Sciatic nerve (tissue), 2 donors: ENCODE measurements around the gene ARHGAP8. TPM values are rescaled to one million over a fixed set of nuclear protein-coding genes. Genes with fewer than 3 reads are reported as not detected.
"Not testable (repeated sequence)": the region's sequence is repeated elsewhere in the genome, so short reads cannot be mapped to it uniquely, and the experiment has no call there.

ENCODE experiments used
- ATAC-seq: fragments of 200-7000 bp; cut with Tn5 transposase; one replicate; pipeline ENCODE4 v1.9.1; 2020; ENCODE audit warnings: mild to moderate bottlenecking, moderate library complexity
- DNase-seq: peaks from one replicate; pipeline ENCODE4 v3.0.0-alpha.2; 2020; ENCODE audit warnings: low spot score
- intact Hi-C: fragments of 100-400 bp; cut with DNase I; formaldehyde crosslinking; loops from one replicate; pipeline ENCODE4 v1.14.2; 2022
- total RNA-seq: library from RNA; stranded (reverse); fragmentation: NEBNext Ultra II Directional; extraction: Animal tissue kit (Norgen Biotek cat#: 25700); gene quantifications from one replicate; pipeline ENCODE4 v1.2.1, GENCODE V29; 2021
- donor health status: DM: no; HTN: no; CAD: no.
- donor health status: DM: no; HTN: no; CAD: no.

The ARHGAP8 gene
- total RNA-seq, 1 donor from 2014 or later: 17.3 TPM

GRCh38 chr22:44888491-44889254 is 136.3 kb downstream of the ARHGAP8 start:
- DNase-seq: peak; percentile 42

GRCh38 chr22:44889255-44889878 is 137.0 kb downstream of the ARHGAP8 start:
- ATAC-seq (no peak), DNase-seq (peak; percentile 25)
- intact Hi-C loops: no loop called here

More at GRCh38 chr22:44888491-44889254, 136.3 kb downstream of the ARHGAP8 start:
- intact Hi-C loops: no loop called here
- ATAC-seq: no peak

GRCh38 chr22:44890416-44891292 is 138.3 kb downstream of the ARHGAP8 start:
- DNase-seq (peak; percentile 47), ATAC-seq (no peak)
- intact Hi-C loops: no loop called here

GRCh38 chr22:44891293-44891747 is 138.9 kb downstream of the ARHGAP8 start:
- intact Hi-C loops: no loop called here
- no peak for ATAC-seq
- no peak for DNase-seq

- intact Hi-C loops: no loop called here
- peak; percentile 47 for DNase-seq
These were observed 139.4 kb downstream of the ARHGAP8 start for GRCh38 chr22:44891791-44892190.

GRCh38 chr22:44892243-44892642 is 139.9 kb downstream of the ARHGAP8 start:
- intact Hi-C loops: no loop called here
- ATAC-seq: no peak
- DNase-seq: no peak

More at GRCh38 chr22:44891791-44892190, 139.4 kb downstream of the ARHGAP8 start:
- ATAC-seq: no peak

- ATAC-seq: no peak
- DNase-seq: no peak
- intact Hi-C loops: no loop called here
These were observed 140.7 kb downstream of the ARHGAP8 start for GRCh38 chr22:44892803-44893730.

- intact Hi-C loops: no loop called here
- no peak for DNase-seq
- no peak for ATAC-seq
These were observed 141.3 kb downstream of the ARHGAP8 start for GRCh38 chr22:44893731-44894080.

- ATAC-seq (no peak), DNase-seq (no peak)
- intact Hi-C loops: no loop called here
These were observed 141.9 kb downstream of the ARHGAP8 start for GRCh38 chr22:44894321-44894720.

GRCh38 chr22:44894782-44895181 is 142.4 kb downstream of the ARHGAP8 start:
- intact Hi-C loops: no loop called here
- DNase-seq (no peak), ATAC-seq (no peak)

GRCh38 chr22:44895296-44896055 is 143.1 kb downstream of the ARHGAP8 start:
- no peak for ATAC-seq
- DNase-seq: no peak
- intact Hi-C loops: no loop called here

GRCh38 chr22:44898236-44898635 is 145.9 kb downstream of the ARHGAP8 start:
- DNase-seq (no peak), ATAC-seq (no peak)
- intact Hi-C loops: no loop called here

GRCh38 chr22:44901301-44901700 is 148.9 kb downstream of the ARHGAP8 start:
- intact Hi-C loops: no loop called here
- no peak for ATAC-seq

GRCh38 chr22:44903164-44903563 is 150.8 kb downstream of the ARHGAP8 start:
- intact Hi-C loops, ATAC-seq, DNase-seq: not testable (repeated sequence)

More at GRCh38 chr22:44901301-44901700, 148.9 kb downstream of the ARHGAP8 start:
- no peak for DNase-seq

- DNase-seq, intact Hi-C loops, ATAC-seq: not testable (repeated sequence)
These were observed 152.2 kb downstream of the ARHGAP8 start for GRCh38 chr22:44904492-44905152.

GRCh38 chr22:44906248-44906936 is 154.0 kb downstream of the ARHGAP8 start:
- intact Hi-C loops: no loop called here
- ATAC-seq (no peak), DNase-seq (no peak)
